GM19193 (cell line): Measurements from ENCODE around the gene SPX.

Experiments
- POLR2A ChIP-seq: IDR thresholded peaks from 4 replicates; pipeline ENCODE4 v1.6.1; 2011; ENCODE audit not compliant: insufficient read depth, insufficient read length; ENCODE audit errors: extremely low read depth

The SPX gene

DNA sequence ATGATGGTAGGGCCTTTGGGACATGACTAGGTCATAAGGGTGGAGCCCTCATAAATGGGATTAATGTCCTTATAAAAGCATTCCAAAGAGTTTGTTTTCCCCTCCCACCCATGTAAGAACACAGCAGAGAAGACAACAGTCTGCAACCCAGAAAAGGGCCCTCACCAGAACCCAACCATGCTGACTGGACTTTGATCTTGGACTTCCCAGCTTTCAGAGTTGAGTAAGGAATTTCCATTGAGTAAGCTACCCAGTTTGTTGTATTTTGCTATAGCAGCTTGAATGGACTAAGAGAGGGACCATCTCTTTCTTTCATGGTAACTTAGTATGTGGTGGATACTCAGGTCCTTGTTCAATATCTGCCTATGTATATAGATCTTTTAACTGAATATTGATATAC lies 2.9 kb upstream of the SPX start:
- TF ChIP-seq POLR2A = no peak

DNA sequence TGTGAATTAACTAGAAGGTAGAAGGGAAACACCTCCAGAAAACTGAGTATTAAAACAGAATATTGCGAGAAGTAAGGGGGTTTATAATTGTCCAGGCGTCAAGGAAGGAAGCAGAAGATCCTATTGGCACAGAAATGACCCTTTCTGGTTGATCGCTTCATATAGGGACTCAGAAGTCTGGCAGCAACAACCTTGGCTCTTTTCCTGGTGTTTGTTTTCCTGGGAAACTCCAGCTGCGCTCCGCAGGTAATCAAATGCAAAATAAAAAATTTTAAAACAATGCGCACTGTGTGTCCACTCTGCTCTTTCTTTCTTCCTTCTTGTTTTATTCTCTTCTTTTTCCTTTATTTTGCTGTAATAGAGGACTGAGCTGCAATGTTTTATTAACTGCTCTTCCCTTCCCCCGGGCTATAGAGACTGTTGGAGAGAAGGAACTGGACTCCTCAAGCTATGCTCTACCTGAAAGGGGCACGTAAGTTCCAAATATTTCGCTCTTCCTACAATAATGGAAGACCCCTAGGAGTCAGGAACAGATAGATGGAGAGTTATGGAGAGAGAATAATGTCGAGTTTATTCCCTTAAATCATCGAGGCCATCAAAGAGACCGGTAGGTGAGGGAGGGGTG lies 737 bp downstream of the SPX start:
- no peak for TF ChIP-seq POLR2A

DNA sequence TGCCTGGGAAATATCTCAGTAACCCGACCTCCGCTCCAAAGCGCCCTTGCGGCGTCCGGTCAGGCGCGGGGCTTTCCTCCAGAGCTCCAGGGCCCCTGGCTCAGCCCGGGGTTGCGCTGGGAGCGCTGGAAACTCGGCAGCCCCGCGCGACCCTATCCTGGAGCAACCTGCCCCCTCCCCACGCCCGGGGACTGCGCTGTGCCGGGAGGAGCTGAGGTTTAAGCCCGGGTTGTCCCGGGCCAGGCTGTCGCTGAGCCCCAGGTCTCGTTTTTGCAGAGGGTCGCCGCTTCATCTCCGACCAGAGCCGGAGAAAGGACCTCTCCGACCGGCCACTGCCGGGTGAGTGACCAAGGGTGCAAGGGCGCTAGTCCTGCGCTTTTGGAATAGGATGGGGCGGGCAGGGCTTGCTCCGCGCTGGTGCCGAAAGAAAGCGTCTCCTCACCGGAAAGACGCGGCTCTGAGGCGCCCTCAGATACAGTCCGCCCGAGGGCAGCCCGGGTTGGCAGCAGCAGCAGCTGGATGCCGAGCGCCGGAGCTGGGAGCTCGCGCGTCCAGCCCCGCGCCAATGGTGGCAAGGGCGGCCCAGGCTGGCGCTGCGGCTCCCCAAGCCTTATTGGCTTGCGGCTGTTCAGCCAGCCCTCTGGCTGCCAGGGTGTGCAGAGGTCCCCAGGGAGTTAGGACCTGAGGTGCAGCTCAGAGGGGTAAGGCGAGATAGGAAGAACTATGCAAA lies 1.5 kb downstream of the SPX start:
- no peak for TF ChIP-seq POLR2A

DNA sequence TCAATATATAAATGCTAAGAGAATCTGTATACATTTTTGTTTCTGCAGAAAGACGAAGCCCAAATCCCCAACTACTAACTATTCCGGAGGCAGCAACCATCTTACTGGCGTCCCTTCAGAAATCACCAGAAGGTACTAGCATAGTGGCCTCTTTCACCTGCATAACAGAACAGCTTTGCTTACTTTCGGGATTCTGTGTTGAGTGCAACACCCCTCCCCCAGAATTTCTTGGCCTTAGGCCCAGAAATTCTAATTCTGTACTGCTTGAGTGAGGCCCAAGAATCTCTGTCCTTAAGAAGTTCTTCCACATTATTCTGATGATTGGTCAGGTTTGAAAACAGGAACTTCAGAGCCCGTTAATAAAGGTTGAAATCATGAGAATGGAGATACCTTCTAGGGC lies 2.9 kb downstream of the SPX start:
- no peak for TF ChIP-seq POLR2A

DNA sequence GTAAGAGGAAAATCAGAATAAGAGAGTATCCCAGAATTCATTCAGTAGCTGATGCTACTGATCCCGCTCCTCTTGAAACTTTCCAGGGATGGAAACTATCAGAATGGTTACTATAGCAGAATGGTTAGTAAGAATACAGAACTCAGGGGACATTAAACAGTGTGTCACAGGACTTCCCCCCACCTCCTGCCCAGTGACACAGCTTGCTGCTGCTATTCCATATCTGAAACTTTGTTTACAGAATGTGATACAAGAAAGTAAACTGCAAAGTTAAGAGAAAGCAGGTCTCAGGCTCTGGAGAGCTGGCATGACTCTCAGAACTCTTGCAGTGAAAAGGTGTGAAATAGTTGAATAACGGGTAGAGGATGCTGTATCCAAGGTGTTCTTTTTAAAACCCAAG lies 3.4 kb downstream of the SPX start:
- TF ChIP-seq POLR2A = no peak

DNA sequence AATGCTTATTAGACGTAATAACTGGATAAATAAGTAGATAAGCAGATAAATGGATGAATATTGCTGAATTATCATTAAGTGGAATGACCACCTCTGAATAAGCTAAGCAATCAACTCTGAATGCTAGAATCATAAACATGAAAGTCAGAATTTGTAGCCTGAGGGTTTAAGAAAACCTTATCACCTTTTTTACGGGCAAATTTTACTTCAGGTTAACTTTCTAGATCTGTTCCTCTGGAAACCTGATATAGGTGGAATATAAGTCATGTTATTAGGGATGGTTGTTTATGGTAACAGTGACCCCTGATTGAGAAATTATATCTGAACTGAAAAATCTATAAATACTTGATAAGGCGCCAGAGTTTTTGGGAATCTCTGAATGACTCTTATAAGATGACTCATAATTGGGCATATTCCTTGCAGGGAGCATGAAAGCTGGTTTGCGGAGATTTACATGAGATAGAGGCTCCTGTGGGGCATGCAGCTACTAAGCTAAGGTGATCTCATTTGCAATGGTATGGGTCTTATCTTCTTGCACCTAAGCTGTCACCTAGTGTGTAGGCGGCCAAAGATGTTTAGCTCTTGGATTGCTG lies 12.1 kb downstream of the SPX start:
- no peak for TF ChIP-seq POLR2A

DNA sequence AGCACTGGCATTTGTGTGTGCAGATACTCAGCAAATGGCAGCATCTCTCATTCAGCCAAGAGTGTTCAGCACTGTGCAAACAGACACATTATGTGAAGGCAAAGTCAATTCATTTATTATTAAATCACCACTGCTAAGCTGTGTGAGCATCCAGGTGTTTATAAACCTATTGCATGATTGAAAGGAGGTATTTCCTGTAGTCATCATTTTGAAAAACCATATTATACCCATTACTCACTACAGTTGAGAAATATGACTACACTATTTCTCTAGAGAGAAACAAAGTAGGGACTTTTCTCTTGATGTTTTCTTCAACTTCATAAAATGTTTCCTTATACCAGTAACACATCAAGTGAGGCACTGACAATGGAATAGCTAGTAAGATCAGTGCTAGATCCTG lies 13.7 kb downstream of the SPX start:
- no peak for TF ChIP-seq POLR2A

DNA sequence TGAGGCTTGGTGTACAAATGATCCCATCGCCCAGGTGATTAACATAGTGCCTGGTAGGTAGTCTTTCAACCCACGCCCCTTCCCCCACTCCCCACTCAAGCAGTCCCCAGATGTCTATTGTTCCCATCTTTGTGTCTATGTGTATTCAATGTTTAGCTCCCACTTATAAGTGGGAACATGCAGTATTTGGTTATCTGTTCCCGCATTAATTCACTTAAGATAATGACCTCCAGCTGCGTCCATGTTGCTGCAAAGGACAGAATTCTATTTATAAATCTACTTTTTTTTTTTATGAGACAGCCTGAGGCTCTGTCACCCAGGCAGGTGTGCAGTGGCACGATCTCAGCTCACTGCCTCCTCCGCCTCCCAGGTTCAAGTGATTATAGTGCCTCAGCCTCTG lies 15.7 kb downstream of the SPX start:
- no peak for TF ChIP-seq POLR2A

DNA sequence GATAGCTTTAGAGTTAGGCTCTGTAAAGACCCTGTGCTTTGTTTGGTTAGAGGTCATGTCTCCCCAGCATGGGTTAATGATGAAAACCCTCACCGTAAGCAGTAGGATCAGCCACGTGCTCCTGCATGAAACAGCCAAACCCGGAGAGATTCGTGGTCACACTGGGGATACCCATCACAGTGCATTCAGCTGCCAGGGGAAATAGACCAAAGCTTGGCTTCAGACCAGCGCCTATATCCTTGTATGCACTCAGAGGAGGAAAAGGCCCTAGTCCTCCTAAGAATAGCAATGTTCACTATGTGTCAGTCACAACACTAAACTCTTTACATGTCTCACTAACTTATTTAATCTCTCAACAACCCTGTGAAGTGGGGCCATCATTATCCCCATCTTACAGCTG lies 16.3 kb downstream of the SPX start:
- TF ChIP-seq POLR2A = no peak

DNA sequence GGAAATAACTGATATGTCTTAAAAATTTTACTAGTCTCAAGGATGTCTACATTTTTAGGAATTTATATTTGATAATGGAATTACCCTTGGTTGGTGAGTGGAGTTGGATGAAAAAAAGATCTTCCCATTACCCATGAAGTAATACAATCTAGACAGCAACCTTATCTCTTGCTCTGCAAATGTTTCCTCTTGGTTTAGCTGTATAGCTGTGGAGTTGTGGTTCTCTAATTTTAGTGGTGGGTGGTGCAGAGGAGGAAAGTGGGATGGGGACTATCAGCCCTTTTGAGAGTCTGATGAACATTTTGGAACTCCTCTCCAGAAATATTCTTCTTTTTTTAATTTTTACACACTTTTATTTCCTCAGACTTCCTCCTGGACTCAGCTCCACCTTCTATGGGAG lies 17.1 kb downstream of the SPX start:
- no peak for TF ChIP-seq POLR2A

DNA sequence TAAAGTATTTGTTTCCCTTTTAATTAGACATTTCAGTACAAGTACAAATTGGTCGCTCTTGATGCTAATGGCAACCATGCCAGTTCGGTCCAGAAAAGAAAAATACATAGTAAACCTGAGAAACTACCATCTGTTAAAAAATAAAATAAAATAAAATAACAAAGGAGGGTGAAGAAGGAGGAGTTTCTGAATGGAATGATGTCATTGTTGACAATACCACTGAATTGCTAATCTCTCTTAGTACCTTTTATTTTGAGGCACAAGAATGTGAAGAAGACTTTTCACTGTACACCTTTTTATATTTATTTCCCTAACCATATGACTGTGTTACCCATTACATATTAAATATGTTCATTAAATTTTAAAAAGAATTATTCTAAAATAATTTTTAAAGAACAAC lies 19.5 kb downstream of the SPX start:
- TF ChIP-seq POLR2A = no peak

DNA sequence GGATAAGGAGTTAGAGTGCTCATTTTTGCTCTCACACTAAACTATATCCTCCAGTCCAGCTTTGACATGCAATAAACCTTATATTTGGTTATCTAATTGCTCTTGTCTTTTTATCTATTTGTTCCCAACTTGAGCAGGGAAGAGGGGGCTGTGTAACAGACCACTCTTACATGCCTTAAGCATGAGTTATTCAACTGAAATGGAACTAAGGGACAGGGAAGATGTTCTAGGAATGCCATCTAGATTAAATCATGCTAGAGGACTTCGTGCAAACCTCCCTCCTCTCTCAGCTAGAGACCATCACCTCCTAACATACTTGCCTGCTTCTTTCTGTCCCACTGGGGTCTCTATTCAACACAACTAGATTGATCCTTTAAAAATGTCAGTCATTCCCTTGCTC lies 20.6 kb downstream of the SPX start:
- TF ChIP-seq POLR2A = no peak

DNA sequence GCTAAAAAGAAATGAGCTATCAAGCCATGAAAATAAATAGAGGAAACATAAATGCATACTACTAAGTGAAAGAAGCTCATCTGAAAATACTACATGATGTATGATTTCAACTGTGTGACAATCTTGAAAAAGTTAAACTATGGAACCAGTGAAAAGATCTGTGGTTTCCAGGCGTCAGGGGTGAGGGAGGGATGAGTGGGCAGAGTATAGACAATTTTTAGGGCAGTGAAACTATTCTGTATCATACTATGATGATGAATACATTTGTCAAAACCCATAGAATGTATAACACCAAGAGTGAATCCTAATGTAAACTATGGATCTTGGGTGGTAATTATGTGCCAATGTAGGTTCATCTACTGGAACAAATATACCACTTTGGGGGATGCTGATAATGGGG lies 21.3 kb downstream of the SPX start:
- no peak for TF ChIP-seq POLR2A

DNA sequence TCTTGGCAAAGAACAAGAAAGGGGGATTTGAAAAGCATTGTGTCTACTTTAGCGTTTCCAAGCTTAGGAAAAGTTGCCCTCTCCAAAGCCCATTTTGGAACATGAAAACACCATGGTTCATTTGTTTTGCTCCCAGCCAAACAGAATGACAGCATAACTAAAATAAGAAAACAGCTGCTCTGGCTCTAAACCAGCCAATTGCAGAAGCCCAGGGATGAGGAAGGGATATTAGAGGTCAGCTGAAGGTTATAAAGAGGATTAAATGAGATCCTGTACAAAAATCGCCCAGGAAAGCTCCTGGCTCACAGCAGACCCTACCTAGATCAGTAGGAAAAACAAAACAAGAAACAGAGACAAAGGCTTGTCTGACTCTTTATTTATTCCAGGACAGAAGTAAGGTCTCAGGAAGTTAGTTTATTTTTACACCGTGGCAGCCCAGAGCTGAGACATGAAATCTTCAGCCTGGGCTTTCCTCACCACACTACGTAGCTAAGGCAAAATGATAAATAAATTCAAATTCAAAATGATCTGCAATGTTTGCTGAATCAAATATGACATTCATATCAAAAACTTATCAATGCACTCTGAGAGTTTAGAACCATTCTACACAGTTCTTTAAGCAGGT lies 25.9 kb downstream of the SPX start:
- TF ChIP-seq POLR2A = no peak

DNA sequence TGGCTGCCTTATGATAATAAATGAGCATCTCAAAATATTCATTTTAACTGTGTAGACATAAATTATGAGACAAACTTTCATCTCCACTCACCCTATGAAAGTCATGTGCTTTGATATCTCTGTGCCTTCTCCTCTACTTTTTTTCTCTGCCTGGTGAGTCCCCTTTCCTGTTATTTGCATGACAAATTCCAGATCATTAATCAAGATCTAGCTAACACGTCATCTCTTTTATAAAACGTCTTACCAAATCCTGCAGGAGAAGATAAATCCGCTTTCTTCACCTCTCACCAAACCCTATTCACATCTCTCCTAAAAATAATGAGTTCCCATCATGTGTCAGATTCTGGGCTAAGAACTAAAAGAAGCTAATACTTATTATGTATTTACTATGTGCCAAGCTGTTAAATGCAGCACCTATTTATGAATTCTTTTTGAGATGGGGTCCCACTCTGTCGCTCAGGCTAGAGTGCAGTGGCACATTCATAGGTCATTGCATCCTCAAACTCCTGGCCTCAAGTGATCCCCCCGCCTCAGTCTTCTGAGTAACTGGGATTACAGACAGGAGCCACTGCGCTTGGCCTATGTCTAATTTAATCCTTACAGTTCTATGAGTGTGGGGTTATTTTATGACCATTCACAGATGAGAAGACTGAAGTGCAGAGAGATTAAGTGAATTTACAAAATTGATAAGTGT lies 26.7 kb downstream of the SPX start:
- no peak for TF ChIP-seq POLR2A
